ENCODE data around the gene NUDT12. TPM values are rescaled to one million over a fixed set of nuclear protein-coding genes. Genes with fewer than 3 reads are reported as not detected.

The NUDT12 gene
- total and polyA plus RNA-seq, 8 donors = 3.2 to 37.1 (median 8.0) TPM

DNA sequence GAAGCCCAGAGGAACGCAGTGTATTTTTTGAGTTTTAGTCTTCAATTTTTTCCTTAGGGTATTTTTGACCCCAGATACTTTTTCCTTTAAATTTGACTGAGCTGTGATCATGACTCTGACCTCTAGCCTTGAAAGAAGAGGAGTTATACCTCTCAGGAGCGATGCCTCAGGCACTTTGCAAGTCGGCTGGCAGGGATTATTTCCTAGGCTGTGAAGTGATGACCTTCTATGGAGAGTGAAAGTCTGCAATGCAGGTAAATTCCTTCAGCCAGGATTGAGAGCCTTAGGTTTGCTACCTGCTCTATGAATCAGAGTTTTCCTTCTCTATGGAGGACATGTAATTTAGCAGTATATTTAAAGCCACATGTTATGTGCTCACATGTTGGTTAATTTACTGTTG is 10.8 kb upstream of the NUDT12 start:
- DNase-seq = no peak
- Histone ChIP-seq H3K36me3 (no peaks in the 10 kb centered on the region), H3K27me3 (no peaks in the 10 kb centered on the region), H3K9me3 (no peaks in the 10 kb centered on the region), H3K4me1 (peaks cover 0 to 7% (median 3%) of the 10 kb centered on the region in 4 donors), H3K4me3 (no peak overlapping the region), H3K27ac (no peak overlapping the region)
- WGBS, 5 donors = 81 to 94% (median 87%) methylated on average over 3 of the region's 3 CpGs
- intact Hi-C loops (cut with DNase I; ENCODE audit: low total_unique reads) = no loop called here
- TF ChIP-seq POLR2A (IDR thresholded peaks at IDR 0.05) (no peak), POLR2AphosphoS5 (IDR thresholded peaks at IDR 0.05) (no peak), EP300 (IDR thresholded peaks at IDR 0.05) (no peak)
- TF ChIP-seq, protein P1, sequence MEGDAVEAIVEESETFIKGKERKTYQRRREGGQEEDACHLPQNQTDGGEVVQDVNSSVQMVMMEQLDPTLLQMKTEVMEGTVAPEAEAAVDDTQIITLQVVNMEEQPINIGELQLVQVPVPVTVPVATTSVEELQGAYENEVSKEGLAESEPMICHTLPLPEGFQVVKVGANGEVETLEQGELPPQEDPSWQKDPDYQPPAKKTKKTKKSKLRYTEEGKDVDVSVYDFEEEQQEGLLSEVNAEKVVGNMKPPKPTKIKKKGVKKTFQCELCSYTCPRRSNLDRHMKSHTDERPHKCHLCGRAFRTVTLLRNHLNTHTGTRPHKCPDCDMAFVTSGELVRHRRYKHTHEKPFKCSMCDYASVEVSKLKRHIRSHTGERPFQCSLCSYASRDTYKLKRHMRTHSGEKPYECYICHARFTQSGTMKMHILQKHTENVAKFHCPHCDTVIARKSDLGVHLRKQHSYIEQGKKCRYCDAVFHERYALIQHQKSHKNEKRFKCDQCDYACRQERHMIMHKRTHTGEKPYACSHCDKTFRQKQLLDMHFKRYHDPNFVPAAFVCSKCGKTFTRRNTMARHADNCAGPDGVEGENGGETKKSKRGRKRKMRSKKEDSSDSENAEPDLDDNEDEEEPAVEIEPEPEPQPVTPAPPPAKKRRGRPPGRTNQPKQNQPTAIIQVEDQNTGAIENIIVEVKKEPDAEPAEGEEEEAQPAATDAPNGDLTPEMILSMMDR (IDR thresholded peaks at IDR 0.05) = no peak

DNA sequence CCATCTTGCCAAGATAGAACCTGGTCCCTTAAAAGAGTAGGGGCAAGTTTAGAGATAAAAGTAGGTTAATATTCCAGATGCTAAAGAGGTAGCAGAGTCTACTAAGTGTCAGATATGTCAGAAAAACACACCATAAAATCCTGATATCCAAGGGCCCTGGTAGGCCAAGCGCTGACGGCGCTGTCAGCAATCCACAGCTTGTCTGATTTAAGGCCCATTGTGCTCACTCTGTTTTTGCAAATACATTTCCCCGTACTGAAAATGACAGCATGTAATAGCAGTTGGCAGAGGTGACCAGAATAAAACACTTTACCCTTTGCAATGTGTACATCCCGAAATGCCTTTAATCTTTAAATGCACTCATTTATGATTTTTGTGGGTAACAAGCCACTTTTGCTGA is 9.9 kb upstream of the NUDT12 start:
- H3K27me3 ChIP-seq = no peaks in the 10 kb centered on the region
- no peak overlapping the region for H3K27ac ChIP-seq
- H3K36me3 ChIP-seq = no peaks in the 10 kb centered on the region
- intact Hi-C loops (cut with DNase I; ENCODE audit: low total_unique reads) = no loop called here
- no peak for DNase-seq
- peaks cover 0 to 7% (median 3%) of the 10 kb centered on the region in 4 donors for H3K4me1 ChIP-seq
- TF ChIP-seq POLR2AphosphoS5 (IDR thresholded peaks at IDR 0.05) (no peak), POLR2A (IDR thresholded peaks at IDR 0.05) (no peak), EP300 (IDR thresholded peaks at IDR 0.05) (no peak)
- TF ChIP-seq, protein P1 (IDR thresholded peaks at IDR 0.05) = no peak
- H3K9me3 ChIP-seq = no peaks in the 10 kb centered on the region
- H3K4me3 ChIP-seq = no peak overlapping the region
- WGBS, 5 donors = 83 to 91% (median 87%) methylated on average over 5 of the region's 5 CpGs

DNA sequence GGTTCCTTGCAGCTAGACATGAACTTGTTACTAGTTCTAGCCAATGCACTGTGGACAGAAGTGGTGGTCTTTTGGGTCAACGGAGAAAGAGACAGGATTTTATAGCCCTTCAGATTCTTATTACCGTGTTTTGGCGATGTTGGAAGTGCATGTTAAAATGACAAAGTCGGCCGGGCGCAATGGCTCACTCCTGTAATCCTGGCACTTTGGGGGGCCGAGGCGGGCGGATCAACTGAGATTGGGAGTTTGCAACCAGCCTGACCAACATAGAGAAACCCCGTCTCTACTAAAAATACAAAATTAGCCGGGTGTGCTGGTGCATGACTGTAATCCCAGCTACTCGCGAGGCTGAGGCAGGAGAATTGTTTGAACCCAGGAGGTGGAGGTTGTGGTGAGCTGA is 9.1 kb upstream of the NUDT12 start:
- H3K4me1 ChIP-seq = peaks cover 0 to 7% (median 3%) of the 10 kb centered on the region in 4 donors
- 95 to 98% (median 96%) methylated on average over 13 of the region's 13 CpGs for WGBS, 5 donors
- intact Hi-C loops (cut with DNase I; ENCODE audit: low total_unique reads) = no loop called here
- TF ChIP-seq POLR2AphosphoS5 (IDR thresholded peaks at IDR 0.05) (no peak), POLR2A (IDR thresholded peaks at IDR 0.05) (no peak), EP300 (IDR thresholded peaks at IDR 0.05) (no peak)
- TF ChIP-seq, protein P1 (IDR thresholded peaks at IDR 0.05) = no peak
- DNase-seq = no peak
- no peaks in the 10 kb centered on the region for H3K36me3 ChIP-seq
- H3K9me3 ChIP-seq = no peaks in the 10 kb centered on the region
- no peaks in the 10 kb centered on the region for H3K27me3 ChIP-seq
- H3K27ac ChIP-seq = no peak overlapping the region
- H3K4me3 ChIP-seq = no peak overlapping the region

DNA sequence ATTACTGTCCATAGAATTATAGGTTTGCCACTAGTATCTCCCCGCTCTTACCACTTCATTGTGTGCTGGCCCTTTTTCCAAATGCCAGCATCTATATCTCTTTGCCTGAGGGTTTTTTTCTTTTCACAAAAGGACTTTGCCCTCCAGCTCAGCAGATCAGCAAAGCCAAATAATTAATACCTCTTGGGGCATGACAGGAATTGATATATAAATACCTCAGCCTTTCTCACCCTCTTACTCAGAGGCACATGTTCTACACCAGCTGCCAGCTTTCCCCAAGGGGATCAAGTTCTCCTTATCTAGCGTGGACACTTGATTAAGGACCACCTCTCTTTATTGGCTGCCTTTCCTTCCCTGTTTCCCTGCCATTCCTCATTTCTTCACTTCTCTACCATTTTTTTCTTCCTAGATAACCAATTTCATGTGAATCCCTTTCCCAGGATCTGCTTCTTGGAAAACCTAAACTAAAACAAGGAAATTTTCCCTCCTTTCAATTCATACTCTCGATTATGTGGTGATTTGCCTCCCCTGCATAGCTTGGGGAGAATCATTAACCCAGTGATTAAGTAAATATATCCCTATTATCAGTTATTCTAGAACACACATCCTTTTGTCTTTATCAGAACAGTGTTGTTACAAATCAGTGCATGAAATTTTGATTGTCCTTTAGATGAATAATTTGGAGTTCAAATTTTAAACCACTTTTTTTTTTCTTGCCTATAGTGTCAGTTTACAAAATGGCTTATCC is 6.9 kb upstream of the NUDT12 start:
- H3K36me3 ChIP-seq = no peaks in the 10 kb centered on the region
- H3K27ac ChIP-seq = peak overlapping the region in 3 of 5 donors; percentile 5 to 60 (median 54)
- DNase-seq = peak; percentile 63
- H3K4me1 ChIP-seq = peaks cover 0 to 7% (median 3%) of the 10 kb centered on the region in 4 donors
- no peak overlapping the region for H3K4me3 ChIP-seq
- peak in 2 of 3 donors; percentile 12 for TF ChIP-seq POLR2AphosphoS5 (IDR thresholded peaks at IDR 0.05)
- no peak for TF ChIP-seq POLR2A (IDR thresholded peaks at IDR 0.05)
- 24 to 59% (median 43%) methylated on average over 3 of the region's 3 CpGs for WGBS, 5 donors
- no peaks in the 10 kb centered on the region for H3K9me3 ChIP-seq
- intact Hi-C loops (cut with DNase I; ENCODE audit: low total_unique reads) = no loop called here
- no peaks in the 10 kb centered on the region for H3K27me3 ChIP-seq

DNA sequence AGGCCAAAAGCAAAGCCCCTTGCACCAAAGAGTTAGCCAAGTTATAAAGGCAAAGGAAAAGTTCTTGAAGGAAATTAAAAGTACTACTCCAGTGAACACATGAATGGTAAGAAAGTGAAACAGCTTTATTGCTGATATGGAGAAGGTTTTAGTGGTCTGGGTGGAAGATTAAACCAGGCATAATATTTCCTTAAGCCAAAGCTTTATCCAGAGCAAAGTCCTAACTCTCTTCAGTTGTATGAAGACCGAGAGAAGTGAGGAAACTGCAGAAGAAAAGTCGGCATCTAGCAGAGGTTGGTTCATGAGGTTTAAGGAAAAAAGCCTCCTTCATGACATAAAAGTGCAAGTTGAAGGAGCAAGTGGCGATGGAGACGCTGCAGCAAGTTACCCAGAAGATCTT is 3.1 kb upstream of the NUDT12 start:
- Histone ChIP-seq H3K9me3 (no peaks in the 10 kb centered on the region), H3K27me3 (no peaks in the 10 kb centered on the region), H3K4me3 (no peak overlapping the region), H3K4me1 (peaks cover 0 to 21% (median 7%) of the 10 kb centered on the region in 4 donors), H3K27ac (no peak overlapping the region), H3K36me3 (no peaks in the 10 kb centered on the region)
- 77 to 89% (median 83%) methylated on average over 4 of the region's 4 CpGs for WGBS, 5 donors
- TF ChIP-seq POLR2AphosphoS5 (IDR thresholded peaks at IDR 0.05) (no peak), POLR2A (IDR thresholded peaks at IDR 0.05) (no peak), EP300 (IDR thresholded peaks at IDR 0.05) (no peak)
- TF ChIP-seq, protein P1 (IDR thresholded peaks at IDR 0.05) = no peak
- intact Hi-C loops (cut with DNase I; ENCODE audit: low total_unique reads) = no loop called here
- no peak for DNase-seq
